ENCODE data around the gene IER3IP1. TPM values are rescaled to one million over a fixed set of nuclear protein-coding genes. Genes with fewer than 3 reads are reported as not detected.

Gene IER3IP1
- total RNA-seq, 1 experiment from 2014 or later, result 7.6 TPM

GRCh38 chr18:47143153-47143552, 33.0 kb downstream of the IER3IP1 start:
- no peak overlapping the region for H3K27ac Mint-ChIP-seq
- no peak overlapping the region for H2BK20ac ChIP-seq (ENCODE audit: low read depth, low read length, poor library complexity, severe bottlenecking)
- no peak overlapping the region for H3K9ac ChIP-seq (ENCODE audit: extremely low read depth, insufficient read length, low read length)
- H3K79me2 ChIP-seq (ENCODE audit: insufficient read depth, low read length), result peaks cover 10% of the 10 kb centered on the region; the same call in 1 of the 2 replicates
- no peak overlapping the region for H3K56ac ChIP-seq (ENCODE audit: insufficient read length, low read depth, low read length)
- H2BK12ac ChIP-seq (ENCODE audit: insufficient read length, low read depth, low read length), result no peak overlapping the region
- no peak overlapping the region for H3K14ac ChIP-seq (ENCODE audit: insufficient read depth, low read length)
- no peak overlapping the region for H3K23ac ChIP-seq (ENCODE audit: insufficient read length, low read depth, low read length)
- H2BK120ac ChIP-seq (ENCODE audit: low read depth, low read length, poor library complexity, severe bottlenecking), result no peak overlapping the region
- no peak overlapping the region for H3K18ac ChIP-seq (ENCODE audit: insufficient read length, low read depth, low read length)
- no peak overlapping the region for H4K5ac ChIP-seq (ENCODE audit: insufficient read length, low read depth, low read length)
- H4K91ac ChIP-seq (ENCODE audit: insufficient read length, low read depth, low read length), result no peak overlapping the region
- no peak overlapping the region for H2AFZ ChIP-seq (ENCODE audit: low read length)
- H3K4me1 ChIP-seq (ENCODE audit: insufficient read depth, low read length), result no peaks in the 10 kb centered on the region
- no peak overlapping the region for H2AK5ac ChIP-seq (ENCODE audit: insufficient read length, low read length)
- no peaks in the 10 kb centered on the region for H3K9me3 ChIP-seq (ENCODE audit: control insufficient read depth, low read depth, low read length)
- WGBS (ENCODE audit: extremely low coverage, insufficient read length, low lambda C conversion rate), result no CpG with 5 or more reads among the region's 5 CpGs
- H3K4me1 Mint-ChIP-seq, result no peaks in the 10 kb centered on the region; a peak in 1 of 4 replicates
- peaks cover 9% of the 10 kb centered on the region for H3K79me1 ChIP-seq (ENCODE audit: insufficient read depth, low read depth, low read length, poor library complexity, severe bottlenecking)
- H3K36me3 Mint-ChIP-seq (ENCODE audit: insufficient read depth in 1 of 3, low read depth in 3 of 3), result peaks cover 0 to 16% (median 4%) of the 10 kb centered on the region in 3 experiments; a peak in 3 of 7 replicates
- no peak overlapping the region for H3K27ac ChIP-seq (ENCODE audit: insufficient read length, low read depth, low read length)
- H2BK5ac ChIP-seq (ENCODE audit: insufficient read length, low read length), result no peak overlapping the region
- H3K23me2 ChIP-seq (ENCODE audit: insufficient read length, low read depth, low read length, poor library complexity, severe bottlenecking), result no peaks in the 10 kb centered on the region
- no peaks in the 10 kb centered on the region for H4K20me1 ChIP-seq (ENCODE audit: control insufficient read depth, insufficient read depth, insufficient read length)
- no peaks in the 10 kb centered on the region for H3K27me3 Mint-ChIP-seq (ENCODE audit: low read depth)
- H2BK15ac ChIP-seq (ENCODE audit: low read depth, low read length), result no peak overlapping the region
- H3K4me2 ChIP-seq (ENCODE audit: insufficient read depth, insufficient read length, low read length), result no peak overlapping the region
- no peaks in the 10 kb centered on the region for H3K27me3 ChIP-seq (ENCODE audit: insufficient read depth, low read length)
- no peak overlapping the region for H4K8ac ChIP-seq (replicated peaks; ENCODE audit: insufficient read length, low read depth, low read length)
- no peak overlapping the region for H3K4me3 Mint-ChIP-seq
- H3T11ph ChIP-seq (ENCODE audit: low read length), result no peak overlapping the region
- TF ChIP-seq, protein P1, sequence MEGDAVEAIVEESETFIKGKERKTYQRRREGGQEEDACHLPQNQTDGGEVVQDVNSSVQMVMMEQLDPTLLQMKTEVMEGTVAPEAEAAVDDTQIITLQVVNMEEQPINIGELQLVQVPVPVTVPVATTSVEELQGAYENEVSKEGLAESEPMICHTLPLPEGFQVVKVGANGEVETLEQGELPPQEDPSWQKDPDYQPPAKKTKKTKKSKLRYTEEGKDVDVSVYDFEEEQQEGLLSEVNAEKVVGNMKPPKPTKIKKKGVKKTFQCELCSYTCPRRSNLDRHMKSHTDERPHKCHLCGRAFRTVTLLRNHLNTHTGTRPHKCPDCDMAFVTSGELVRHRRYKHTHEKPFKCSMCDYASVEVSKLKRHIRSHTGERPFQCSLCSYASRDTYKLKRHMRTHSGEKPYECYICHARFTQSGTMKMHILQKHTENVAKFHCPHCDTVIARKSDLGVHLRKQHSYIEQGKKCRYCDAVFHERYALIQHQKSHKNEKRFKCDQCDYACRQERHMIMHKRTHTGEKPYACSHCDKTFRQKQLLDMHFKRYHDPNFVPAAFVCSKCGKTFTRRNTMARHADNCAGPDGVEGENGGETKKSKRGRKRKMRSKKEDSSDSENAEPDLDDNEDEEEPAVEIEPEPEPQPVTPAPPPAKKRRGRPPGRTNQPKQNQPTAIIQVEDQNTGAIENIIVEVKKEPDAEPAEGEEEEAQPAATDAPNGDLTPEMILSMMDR (conservative IDR thresholded peaks at IDR 0.05), result no peak
- H3K9me3 Mint-ChIP-seq, result no peaks in the 10 kb centered on the region
- no peak for DNase-seq
- H3K4ac ChIP-seq (ENCODE audit: low read depth, low read length), result no peak overlapping the region
